ENCODE measurements around the gene PHTF1.

The PHTF1 gene

GRCh38 chr1:113663165-113663951 lies 95.9 kb downstream of the PHTF1 start:
- no peak for FAIRE-seq

- FAIRE-seq, result no peak
Observed at GRCh38 chr1:113662101-113662500, 97.2 kb downstream of the PHTF1 start.

GRCh38 chr1:113660088-113660487 lies 99.2 kb downstream of the PHTF1 start:
- FAIRE-seq, result no peak

- no peak for FAIRE-seq
Observed at GRCh38 chr1:113659556-113659955, 99.7 kb downstream of the PHTF1 start.

- no peak for FAIRE-seq
Observed at GRCh38 chr1:113659035-113659434, 100.3 kb downstream of the PHTF1 start.

- FAIRE-seq, result no peak
Observed at GRCh38 chr1:113657556-113658063, 101.7 kb downstream of the PHTF1 start.

- FAIRE-seq, result no peak
Observed at GRCh38 chr1:113657126-113657525, 102.2 kb downstream of the PHTF1 start.

GRCh38 chr1:113654883-113655282 lies 104.4 kb downstream of the PHTF1 start:
- no peak for FAIRE-seq

- no peak for FAIRE-seq
Observed at GRCh38 chr1:113653741-113654140, 105.5 kb downstream of the PHTF1 start.

- no peak for FAIRE-seq
Observed at GRCh38 chr1:113652771-113653170, 106.5 kb downstream of the PHTF1 start.

- FAIRE-seq, result no peak
Observed at GRCh38 chr1:113648478-113648877, 110.8 kb downstream of the PHTF1 start.

GRCh38 chr1:113647164-113647563 lies 112.1 kb downstream of the PHTF1 start:
- FAIRE-seq, result no peak

Measured in endometrium (tissue), 2 donors.